ENCODE results near the gene FBXL17.

FBXL17 gene

DNA sequence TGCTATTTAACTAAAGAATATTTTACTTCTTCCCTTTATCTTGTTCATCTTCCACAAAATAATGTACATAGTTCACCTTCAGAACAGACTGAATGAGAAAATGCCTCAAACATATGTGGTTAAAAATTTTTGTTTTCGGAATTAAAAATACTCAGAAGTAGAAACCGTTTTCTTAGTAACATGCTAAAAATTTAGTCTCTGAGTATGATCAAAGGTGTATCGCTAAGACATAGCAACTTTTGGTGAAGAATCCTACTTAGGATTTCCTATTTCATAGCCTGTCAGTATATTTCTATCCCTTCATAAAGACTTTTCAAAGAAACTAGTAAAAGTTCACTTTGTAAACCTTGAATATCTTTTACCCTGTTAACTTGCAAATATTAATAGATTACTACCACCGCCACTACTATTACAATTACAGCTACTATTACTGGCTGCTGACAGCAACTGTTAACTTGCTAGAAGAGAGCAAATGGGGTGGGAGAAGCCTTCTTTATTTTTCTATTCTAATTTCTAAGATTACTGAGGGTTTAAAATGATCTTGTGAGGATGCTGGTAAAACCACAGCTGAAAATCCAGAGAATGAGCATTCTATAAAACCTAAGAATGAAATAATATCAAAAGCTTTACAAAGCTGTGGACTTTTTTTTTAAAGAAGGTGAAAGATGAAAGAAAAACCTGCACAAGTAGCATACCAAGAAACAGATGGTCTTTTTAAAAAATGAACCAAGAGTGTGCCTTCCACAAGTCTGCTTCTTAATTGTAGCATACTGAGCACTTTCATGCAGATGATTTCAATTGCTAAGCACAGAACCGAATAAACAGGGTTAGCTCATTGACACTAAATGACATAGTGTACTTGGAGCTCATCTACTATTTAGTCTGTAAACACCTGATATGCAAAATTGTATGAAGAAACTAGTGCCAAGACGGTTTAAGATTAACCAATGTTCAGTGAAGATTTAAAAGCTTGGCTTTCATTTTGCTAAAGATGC, 464.9 kb downstream of the FBXL17 start:
- no peak for DNase-seq (ENCODE audit: low spot score)

DNA sequence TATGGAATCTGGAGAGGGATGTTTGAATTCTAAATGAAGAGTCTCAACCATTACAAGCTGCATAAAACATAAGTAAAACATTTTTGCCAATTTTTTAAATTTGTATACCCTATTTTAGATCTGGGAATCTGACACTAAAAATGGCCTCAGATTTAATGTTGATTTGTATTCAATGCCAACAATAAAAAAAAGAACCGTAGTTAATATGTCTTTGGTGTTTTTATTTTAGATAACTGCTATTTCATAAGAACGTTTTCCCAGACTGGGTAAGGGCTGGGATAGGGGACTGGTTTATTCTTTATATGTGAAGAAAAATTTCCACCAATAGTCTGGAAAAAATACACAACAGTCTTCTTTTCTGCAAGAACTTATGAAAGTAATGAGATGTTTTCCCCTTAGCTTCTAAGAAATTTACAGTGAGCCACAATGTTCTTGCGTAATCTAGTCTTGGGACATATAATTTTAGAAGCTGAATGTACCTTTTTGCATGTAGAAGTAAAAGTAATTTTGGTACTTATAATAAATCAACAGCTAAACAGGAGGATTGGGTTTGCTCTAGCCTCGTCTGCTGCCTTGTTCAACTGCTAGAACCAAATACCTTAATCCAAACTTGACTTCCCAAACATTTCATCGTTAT, 466.6 kb downstream of the FBXL17 start:
- DNase-seq (ENCODE audit: low spot score) = no peak

DNA sequence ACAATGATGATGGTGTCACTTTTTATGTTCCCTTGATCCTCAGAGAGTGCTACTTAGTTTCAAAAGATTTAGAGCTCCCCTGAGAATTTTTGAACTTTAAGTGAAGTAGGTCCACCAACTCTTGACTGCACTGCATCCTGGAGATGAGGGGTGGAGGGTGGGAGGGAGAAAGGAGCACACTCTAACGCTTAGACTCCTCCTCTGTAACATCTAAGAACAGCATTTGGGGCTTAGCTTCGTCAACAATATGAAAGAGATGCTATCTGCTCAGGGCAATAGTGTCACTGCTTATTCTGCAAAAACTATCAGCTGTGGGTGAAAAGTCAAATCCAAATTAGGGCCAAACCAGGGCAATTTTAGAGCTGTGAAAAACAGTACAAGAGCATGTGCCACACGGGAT, 468.4 kb downstream of the FBXL17 start:
- DNase-seq (ENCODE audit: low spot score) = no peak

DNA sequence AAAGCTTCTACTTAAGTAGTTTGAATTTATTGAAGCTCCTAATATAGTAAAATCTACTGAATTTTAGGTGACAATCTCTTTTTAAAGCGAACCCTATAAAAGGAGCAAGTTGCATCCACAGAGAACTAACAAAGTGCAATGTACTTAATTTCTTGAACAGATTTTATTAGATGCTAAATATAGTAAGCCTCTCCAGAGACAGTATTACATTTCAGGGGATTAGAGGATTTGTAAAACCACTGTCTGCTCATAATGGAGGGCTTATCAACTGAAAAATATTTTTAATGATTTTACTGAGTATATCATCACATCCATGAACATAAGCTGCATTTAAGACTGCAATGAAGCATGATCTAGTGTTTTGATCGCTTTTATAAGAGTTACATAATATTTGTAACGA, 481.2 kb downstream of the FBXL17 start:
- DNase-seq (ENCODE audit: low spot score) = no peak

DNA sequence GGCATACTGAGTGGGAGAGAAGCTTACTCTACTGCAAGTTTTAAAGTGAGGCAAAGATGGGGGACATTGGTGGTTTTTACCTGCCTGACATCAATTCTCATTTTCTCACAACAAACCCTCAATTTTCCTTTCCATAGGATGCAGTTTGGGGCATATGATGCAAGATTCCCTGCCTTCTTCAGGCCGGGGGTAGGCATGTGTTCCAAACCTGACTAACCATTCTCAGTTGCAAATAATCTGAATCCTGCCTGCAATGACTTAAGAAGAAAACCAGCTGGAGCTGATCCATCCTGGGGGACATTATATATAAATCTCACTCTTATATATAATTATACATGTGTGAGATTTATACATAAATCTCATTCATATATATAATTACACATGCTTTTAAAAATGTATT, 487.5 kb downstream of the FBXL17 start:
- DNase-seq (ENCODE audit: low spot score) = no peak

DNA sequence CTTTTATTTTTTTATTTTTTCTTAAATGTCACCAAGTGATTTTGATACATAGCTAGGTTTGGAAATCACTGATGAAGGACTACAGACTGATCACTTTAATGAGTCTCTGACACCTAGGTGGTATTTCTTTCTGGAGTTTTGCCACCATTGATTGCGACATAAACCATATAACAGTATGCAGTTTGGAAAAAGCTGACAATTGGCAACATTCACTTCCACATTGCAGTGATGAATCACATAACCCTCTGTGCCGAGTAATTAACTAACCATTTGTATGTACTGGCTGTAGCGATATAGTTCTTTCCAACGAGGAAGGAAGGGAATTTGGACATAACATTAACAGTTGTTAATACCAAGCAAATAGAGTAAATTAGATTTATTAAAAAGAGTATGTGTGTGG, 488.3 kb downstream of the FBXL17 start:
- no peak for DNase-seq (ENCODE audit: low spot score)

DNA sequence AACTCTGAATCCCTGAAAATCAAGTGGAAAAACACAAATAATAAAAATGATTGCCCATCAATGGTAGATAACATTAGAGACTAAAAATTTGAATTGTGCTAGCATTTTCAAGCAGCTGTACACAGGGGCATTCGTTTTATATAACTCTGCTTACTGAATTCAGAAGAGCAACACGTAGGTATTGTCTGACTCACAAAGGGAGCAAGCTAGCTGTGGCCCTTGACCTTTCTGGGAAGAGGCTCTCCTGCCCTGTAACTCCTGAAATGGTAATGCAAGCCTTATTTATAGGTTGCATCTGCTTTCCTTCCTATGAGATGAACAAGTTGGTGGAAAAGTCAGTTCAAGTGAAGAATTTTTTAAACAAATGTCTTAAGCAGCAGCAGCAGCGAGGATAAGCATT, 492.5 kb downstream of the FBXL17 start:
- DNase-seq (ENCODE audit: low spot score) = no peak

DNA sequence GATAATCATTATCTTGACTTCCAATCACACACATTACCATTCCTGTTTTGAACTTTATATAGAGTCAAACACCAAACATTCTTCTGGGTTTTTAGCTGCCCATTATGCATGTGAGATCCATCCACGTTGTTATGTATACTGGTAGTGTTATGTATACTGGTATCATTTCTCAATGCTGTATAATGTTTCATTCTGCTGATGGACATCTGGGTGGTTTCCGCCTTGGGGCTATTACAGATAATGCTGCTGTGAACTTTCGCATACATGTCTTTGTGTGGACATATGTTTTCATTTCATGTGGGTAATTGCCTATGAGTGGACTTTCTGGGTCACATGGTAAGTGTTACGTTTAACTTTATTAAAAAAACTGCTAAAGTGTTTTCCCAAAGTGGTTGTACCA, 493.4 kb downstream of the FBXL17 start:
- no peak for DNase-seq (ENCODE audit: low spot score)

DNA sequence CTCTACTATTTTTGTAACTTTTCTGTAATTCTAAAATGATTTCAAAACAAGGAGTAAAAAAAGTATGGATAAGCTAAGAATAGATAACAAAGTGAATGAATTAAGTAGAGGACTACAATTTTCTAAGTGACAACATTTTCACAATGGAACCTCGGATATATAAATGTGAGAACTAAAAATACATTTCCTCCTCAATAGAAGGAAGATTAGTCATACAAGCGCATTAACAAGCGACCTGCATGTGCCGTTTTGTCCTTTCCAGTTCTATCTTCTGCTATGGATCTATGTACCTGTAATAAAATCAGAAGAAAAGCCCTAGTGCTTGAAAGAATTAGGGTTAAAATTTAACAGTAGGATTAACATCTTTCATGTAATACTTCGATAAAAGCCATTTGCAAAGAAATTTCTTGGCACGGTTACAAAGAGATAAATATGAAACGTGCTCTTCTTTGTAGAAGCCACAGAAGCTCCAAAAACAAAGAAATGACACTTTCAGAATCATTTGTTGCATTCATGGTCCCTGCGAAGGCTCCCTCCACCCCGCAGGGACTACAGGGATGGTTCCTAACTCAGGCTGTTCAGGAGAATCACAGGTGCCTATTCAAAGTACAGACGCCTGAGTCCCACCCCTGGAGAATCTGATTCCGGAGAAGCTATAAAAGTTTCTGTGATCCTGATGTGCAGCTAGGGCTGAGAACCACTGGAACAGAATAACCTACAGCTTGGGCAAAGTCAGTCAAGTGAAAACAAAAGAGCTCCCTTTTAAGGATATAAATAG, 494.5 kb downstream of the FBXL17 start:
- no peak for DNase-seq (ENCODE audit: low spot score)

DNA sequence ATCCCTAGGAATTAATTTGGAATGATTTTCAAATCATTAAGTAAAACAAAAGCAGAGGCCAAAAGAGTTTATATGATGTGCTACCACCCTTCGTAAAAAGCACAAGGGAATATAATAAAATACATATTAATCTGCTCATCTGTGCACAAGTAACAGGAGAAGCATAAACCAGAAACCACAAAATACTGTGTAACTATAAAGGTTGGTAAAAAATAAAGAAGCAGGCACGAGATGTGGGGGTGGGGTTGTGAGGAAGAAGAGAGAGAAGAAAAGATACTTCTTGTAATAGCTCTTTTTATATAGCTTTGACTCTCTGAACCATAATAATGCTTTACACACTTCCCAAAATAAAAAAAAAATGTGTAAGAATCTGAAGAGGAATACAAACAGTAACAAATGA, 496.3 kb downstream of the FBXL17 start:
- no peak for DNase-seq (ENCODE audit: low spot score)

DNA sequence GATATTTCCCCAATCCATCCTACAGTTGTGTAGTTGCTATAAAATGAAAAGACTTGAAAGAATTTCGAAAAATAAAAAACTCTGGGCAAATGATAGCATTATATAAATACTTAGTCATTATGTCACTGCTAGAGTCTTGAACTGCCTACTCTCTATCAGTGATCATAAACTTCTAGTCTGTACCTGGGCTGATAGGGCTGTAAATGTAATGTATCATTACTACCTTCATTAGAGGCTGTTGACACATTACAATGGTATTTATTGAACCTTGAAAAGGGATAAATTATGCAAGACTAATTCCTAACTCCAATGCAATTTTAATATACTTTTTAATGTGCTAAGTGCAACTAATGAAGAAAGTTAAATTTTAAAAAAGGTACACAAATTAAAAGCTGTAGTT, 497.0 kb downstream of the FBXL17 start:
- DNase-seq (ENCODE audit: low spot score) = no peak

DNA sequence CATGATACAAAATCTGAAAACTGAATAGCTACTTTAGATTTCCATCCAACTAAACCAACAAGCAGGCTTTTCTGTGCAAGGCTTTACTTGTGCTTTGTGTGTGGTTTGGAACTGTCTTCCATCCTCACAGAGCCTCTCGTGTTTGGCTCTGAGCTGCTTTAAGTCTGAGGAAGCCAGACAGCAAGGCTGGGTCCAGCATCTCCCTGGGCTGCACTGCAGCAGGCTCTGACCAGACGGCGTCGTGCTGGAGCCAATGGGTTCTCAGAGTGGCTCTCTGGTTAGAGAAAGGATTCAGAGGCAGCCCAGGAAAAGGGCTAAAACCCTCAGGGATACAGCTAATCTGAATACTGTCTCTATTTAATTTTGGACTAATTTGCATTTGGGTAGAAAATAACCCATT, 503.2 kb downstream of the FBXL17 start:
- no peak for DNase-seq (ENCODE audit: low spot score)

DNA sequence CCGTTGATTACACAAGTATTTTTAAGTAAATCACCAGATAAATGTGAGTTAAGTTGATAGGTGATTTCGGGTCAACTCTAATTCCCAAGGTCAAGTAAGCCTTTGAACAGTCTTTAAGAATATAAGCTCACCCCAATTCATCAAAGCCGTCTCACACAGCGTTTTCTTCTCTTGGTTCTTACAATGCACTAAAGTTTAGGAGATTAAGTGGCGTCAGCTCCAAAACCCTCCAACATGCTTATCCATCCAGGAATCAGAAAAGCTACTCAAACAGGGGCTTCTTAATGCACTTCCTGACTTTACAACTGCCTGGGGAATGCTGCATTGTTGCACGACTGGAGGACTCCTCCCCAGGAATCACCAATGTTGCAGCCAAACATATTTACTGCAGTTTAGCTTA, 505.0 kb downstream of the FBXL17 start:
- no peak for DNase-seq (ENCODE audit: low spot score)

DNA sequence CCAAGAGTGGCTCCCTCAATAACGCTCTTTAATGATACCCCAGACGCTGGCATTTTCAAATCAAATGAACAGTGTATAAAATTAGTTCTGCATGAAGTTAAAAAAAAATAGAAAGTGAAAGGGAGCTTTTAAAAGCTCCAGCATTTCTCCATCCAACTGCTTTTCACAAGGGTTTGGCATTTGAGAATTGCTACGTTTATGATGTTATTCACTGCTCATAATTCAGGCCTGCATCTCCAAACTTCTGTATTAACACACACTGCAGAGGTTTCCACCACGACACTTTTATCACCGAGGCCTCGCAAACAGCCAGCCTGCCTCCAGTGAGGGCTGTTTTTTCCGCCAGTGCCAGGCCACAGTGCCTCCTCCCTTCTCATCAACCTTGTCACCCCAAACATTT, 505.6 kb downstream of the FBXL17 start:
- no peak for DNase-seq (ENCODE audit: low spot score)

DNA sequence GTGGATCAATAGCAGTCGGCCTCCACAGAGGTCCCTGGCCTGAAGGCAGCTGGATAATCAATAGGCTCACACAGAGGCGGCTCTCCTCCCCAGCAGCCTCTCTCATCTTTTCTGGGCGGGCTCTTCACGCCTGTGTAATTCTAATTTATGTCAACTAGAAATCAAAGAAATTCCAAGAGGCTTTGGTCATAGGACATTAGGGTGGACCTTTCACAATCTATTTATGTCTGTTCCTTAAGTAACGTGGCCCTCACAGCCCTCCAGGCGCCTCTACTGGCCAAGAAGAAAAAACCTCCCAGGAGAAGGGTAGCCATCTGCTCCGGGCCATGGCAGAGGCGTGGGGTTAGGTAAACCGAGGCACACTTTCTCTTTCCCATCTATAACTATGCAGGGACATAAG, 506.1 kb downstream of the FBXL17 start:
- no peak for DNase-seq (ENCODE audit: low spot score)

DNA sequence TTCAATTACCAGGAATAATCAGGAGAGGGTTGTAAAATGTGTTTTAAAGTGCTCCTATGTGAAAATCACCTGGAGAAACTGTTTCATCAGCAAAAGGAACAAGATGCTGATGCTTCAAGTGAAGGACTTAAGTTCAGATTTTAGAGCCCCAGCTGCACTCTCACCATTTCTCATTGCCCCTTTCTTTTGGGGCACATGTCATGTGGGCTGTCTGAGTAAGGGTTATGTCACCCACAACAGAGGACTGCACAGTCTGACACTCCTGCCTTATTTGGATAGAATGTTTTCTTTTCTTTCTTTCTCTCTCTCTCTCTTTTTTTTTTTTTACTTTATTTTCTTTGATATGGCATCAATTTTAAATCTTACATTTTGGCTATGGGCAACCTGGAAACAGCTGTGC, 507.1 kb downstream of the FBXL17 start:
- DNase-seq (ENCODE audit: low spot score) = no peak

DNA sequence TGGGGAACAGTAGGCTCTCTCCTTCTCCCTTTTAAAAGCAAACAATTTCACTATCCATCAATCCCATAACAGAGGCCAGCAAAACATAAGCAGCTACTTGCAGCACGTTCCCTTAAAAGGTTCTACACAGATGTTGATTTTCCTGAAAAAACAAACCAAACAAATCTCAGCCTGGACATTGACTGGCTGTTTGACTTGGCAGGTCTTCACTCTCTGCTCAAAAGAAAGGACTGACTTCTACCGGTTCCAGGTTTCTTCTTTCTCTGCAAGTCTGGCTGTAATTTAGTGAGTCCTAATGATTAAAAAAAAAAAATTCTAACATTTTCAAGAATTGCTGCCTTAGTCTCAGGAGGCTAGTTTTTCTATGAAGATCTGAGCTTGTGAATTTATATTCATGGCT, 508.0 kb downstream of the FBXL17 start:
- DNase-seq (ENCODE audit: low spot score) = no peak

DNA sequence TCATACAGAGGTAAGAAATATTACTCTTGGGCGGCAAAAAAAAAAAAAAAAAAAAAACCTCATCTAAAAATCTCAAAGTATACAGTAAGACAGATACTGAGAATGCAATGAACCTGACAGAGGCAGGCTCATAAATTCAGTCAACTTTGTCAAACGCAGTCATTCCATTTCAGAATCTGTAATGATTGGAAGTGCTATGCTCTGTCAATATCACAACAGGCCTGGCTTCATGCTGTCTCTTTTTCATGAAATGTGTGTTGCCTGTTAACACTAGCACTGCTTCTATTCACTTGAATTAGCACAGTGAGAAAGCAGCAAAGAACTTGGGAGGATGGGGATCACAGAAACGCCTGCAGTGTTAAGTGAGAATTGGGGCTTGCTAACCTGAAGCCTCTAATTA, 510.9 kb downstream of the FBXL17 start:
- DNase-seq (ENCODE audit: low spot score) = no peak

DNA sequence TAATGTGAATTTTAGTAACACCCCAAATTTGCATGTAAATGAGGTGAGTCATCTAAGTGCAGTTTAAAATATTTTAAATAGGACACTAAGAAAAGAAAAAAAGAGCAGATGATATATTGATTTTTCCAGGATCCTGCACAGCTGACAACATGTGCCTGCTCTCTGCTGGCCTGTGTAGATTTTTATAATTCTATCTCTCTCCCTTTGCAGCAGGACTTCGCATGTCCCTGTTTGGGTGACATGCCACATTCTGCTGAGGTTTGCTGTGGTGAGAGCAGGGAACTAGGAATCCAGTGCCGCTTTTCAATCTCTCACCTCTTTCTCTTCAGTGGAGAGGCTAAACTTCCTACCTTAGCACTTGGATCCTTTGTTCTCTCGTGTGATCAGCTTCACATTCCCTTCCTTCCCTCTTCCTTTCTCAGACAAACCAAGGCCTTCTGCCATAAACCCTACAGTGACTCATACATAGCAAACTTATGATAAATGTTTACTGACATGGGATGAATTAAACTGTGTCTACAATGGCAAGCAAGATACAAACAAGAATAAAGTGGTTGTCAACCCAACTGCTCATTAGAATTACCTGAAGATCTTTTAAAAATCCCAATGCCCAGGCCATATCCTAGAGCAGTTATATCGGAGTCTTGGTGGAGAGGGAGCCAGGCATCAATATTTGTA, 512.3 kb downstream of the FBXL17 start:
- no peak for DNase-seq (ENCODE audit: low spot score)

DNA sequence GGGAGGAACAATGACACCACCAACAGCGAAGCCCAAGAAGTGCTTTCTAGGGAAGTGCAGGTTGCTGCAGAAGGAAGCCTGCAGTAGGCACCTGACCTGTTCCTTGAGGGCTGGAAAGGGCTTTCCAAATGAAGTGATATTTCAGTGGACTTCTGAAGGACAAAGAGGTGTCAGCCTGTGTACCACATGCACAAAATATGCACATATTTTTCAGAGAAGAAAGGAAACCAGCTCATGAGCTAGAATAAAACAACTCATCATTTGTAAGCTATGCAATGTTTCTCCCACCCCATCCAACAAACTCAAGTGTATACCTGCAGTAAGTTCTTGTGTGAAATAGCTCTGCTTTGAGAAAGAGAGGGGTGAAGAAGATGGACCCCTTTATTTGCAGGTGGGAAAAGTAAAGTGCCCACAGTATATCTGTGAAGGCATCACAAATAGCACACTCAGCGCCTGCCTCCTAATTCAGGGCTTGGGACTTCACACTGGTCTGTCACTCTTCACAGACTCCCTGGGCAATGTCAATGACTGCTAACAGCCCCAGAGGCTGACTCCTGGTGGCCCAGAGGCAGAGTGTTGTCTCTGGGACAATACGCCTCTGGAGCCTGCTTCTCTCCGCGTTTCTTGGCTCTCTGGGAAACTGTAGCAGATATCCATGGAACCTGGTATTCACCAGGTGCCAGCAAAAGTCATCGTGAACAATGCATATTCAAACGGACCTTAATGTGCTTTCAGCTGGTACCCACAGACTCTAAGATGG, 513.1 kb downstream of the FBXL17 start:
- peak; percentile 13 for DNase-seq (ENCODE audit: low spot score)

DNA sequence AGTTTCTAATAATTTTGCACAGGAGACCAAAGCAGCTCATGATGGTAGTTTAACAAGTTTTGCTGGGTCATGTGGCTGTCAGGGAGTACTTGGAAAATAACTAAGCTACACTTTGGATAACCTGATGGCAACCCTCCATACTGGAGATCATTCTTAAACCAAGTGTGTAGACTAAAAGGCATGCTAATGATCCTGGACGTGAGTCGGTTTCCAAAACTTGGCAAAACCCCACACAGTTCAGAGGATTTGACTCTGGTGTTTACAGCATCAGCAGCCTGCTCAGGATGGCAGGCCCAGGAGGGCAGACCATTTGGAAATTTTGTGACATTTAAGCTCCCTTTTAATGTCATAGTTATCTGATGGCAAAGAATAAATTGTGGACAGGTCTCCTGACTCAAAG, 514.6 kb downstream of the FBXL17 start:
- no peak for DNase-seq (ENCODE audit: low spot score)

Measured in SK-N-DZ (cell line).